ENCODE data around the gene PRRX2.

The PRRX2 gene

GRCh38 chr9:129732946-129733631 lies 67.6 kb downstream of the PRRX2 start:
- DNase-seq (ENCODE audit: extremely low read depth, low read depth) = no peak

GRCh38 chr9:129733632-129733953 lies 68.1 kb downstream of the PRRX2 start:
- TF ChIP-seq CTCF (IDR thresholded peaks at IDR 0.05; ENCODE audit: low read depth, low read length) = no peak
- no peak for DNase-seq (ENCODE audit: extremely low read depth, low read depth)

More at GRCh38 chr9:129732946-129733631, 67.6 kb downstream of the PRRX2 start:
- TF ChIP-seq CTCF (IDR thresholded peaks at IDR 0.05; ENCODE audit: low read depth, low read length) = no peak

- TF ChIP-seq CTCF (IDR thresholded peaks at IDR 0.05; ENCODE audit: low read depth, low read length) = no peak
Observed at GRCh38 chr9:129735546-129735945, 70.1 kb downstream of the PRRX2 start.

GRCh38 chr9:129736334-129736733 lies 70.9 kb downstream of the PRRX2 start:
- no peak for DNase-seq (ENCODE audit: extremely low read depth, low read depth)
- TF ChIP-seq CTCF (IDR thresholded peaks at IDR 0.05; ENCODE audit: low read depth, low read length) = no peak

More at GRCh38 chr9:129735546-129735945, 70.1 kb downstream of the PRRX2 start:
- DNase-seq (ENCODE audit: extremely low read depth, low read depth) = no peak

- TF ChIP-seq CTCF (IDR thresholded peaks at IDR 0.05; ENCODE audit: low read depth, low read length) = peak; percentile 89
- peak; percentile 32 for DNase-seq (ENCODE audit: extremely low read depth, low read depth)
Observed at GRCh38 chr9:129737479-129738274, 72.2 kb downstream of the PRRX2 start.

GRCh38 chr9:129739432-129739831 lies 74.0 kb downstream of the PRRX2 start:
- TF ChIP-seq CTCF (IDR thresholded peaks at IDR 0.05; ENCODE audit: low read depth, low read length) = no peak
- no peak for DNase-seq (ENCODE audit: extremely low read depth, low read depth)

GRCh38 chr9:129740174-129740573 lies 74.7 kb downstream of the PRRX2 start:
- TF ChIP-seq CTCF (IDR thresholded peaks at IDR 0.05; ENCODE audit: low read depth, low read length) = no peak
- DNase-seq (ENCODE audit: extremely low read depth, low read depth) = no peak
